MV-4-11 (cell line): ENCODE results near the gene CDH23.

ENCODE experiments used
- DNase-seq: peaks from one replicate; lab custom pipeline; 2025; lab: John Stamatoyannopoulos, UW

Gene CDH23

GRCh38 chr10:71777213-71777985 lies 380.7 kb downstream of the CDH23 start:
- no peak for DNase-seq

- DNase-seq, result peak; percentile 64
Measured at GRCh38 chr10:71778071-71778825, 381.5 kb downstream of the CDH23 start.

GRCh38 chr10:71779641-71780040 lies 382.9 kb downstream of the CDH23 start:
- DNase-seq, result no peak

GRCh38 chr10:71780156-71780555 lies 383.4 kb downstream of the CDH23 start:
- no peak for DNase-seq

- DNase-seq, result no peak
Measured at GRCh38 chr10:71780719-71781118, 384.0 kb downstream of the CDH23 start.

- DNase-seq, result no peak
Measured at GRCh38 chr10:71782221-71782916, 385.6 kb downstream of the CDH23 start.

- DNase-seq, result peak; percentile 23
Measured at GRCh38 chr10:71782917-71783490, 386.3 kb downstream of the CDH23 start.

- no peak for DNase-seq
Measured at GRCh38 chr10:71783917-71784678, 387.4 kb downstream of the CDH23 start.

- DNase-seq, result no peak
Measured at GRCh38 chr10:71784679-71785272, 388.1 kb downstream of the CDH23 start.

GRCh38 chr10:71788954-71789353 lies 392.2 kb downstream of the CDH23 start:
- DNase-seq, result no peak

GRCh38 chr10:71789871-71790270 lies 393.2 kb downstream of the CDH23 start:
- no peak for DNase-seq

- DNase-seq, result no peak
Measured at GRCh38 chr10:71790749-71791440, 394.2 kb downstream of the CDH23 start.

- no peak for DNase-seq
Measured at GRCh38 chr10:71795248-71795647, 398.5 kb downstream of the CDH23 start.

- DNase-seq, result no peak
Measured at GRCh38 chr10:71796749-71797405, 400.2 kb downstream of the CDH23 start.

GRCh38 chr10:71797533-71798307 lies 401.0 kb downstream of the CDH23 start:
- peak; percentile 66 for DNase-seq

GRCh38 chr10:71798308-71798624 lies 401.5 kb downstream of the CDH23 start:
- no peak for DNase-seq

GRCh38 chr10:71799112-71799511 lies 402.4 kb downstream of the CDH23 start:
- no peak for DNase-seq

GRCh38 chr10:71799608-71800453 lies 403.1 kb downstream of the CDH23 start:
- DNase-seq, result peak; percentile 14
